ENCODE results near the gene SHANK2.

Gene SHANK2

DNA sequence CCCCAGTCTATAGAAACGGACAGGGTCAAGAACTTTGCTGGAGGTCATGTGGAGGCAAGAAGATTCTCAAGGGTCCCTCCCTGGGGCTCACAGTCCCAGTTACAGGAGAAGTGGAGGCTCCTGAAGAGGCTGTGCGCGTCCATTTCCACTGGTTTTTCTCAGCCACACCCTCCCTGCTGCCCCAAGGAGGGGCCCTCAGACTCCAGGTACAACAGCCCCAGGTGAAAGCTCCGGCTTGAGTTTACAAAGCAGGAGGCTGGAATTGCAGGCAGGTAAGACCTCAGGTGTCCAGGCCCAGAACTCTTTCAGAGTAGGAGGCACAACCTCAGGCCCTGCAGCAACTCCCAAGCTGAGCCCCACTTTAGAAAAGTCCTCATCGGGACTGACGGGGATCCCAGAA, 3.1 kb downstream of the SHANK2 start:
- no peak for DNase-seq (ENCODE audit: low read depth in 2 of 2)
- no peak overlapping the region for H3K4me3 ChIP-seq (replicated peaks in 1 of 2; ENCODE audit: low read depth in 2 of 2, low read length in 2 of 2)
- TF ChIP-seq, protein P1, sequence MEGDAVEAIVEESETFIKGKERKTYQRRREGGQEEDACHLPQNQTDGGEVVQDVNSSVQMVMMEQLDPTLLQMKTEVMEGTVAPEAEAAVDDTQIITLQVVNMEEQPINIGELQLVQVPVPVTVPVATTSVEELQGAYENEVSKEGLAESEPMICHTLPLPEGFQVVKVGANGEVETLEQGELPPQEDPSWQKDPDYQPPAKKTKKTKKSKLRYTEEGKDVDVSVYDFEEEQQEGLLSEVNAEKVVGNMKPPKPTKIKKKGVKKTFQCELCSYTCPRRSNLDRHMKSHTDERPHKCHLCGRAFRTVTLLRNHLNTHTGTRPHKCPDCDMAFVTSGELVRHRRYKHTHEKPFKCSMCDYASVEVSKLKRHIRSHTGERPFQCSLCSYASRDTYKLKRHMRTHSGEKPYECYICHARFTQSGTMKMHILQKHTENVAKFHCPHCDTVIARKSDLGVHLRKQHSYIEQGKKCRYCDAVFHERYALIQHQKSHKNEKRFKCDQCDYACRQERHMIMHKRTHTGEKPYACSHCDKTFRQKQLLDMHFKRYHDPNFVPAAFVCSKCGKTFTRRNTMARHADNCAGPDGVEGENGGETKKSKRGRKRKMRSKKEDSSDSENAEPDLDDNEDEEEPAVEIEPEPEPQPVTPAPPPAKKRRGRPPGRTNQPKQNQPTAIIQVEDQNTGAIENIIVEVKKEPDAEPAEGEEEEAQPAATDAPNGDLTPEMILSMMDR (IDR thresholded peaks at IDR 0.05; ENCODE audit: low read depth, low read length): no peak

DNA sequence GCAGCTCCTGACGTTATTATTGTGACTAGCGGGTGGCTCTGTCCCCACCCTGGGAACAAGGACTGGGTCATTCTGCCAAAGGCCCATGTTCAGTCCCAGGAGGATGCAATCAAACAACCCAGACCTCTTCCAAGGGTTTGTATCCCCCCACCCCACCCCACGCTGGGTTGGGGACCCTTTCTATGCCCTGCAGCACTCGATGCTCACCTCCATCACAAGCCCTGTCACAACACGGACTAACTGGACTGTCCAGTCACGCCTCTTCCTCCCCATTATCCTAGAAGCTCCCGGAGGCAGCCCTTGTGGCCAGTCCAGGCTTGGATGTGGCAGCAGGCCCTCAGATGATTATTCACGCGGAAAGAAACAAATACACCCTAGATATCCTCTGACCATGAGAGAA, 3.7 kb downstream of the SHANK2 start:
- TF ChIP-seq, protein P1 (IDR thresholded peaks at IDR 0.05; ENCODE audit: low read depth, low read length): no peak
- no peak overlapping the region for H3K4me3 ChIP-seq (replicated peaks in 1 of 2; ENCODE audit: low read depth in 2 of 2, low read length in 2 of 2)
- DNase-seq (ENCODE audit: low read depth in 2 of 2): no peak

DNA sequence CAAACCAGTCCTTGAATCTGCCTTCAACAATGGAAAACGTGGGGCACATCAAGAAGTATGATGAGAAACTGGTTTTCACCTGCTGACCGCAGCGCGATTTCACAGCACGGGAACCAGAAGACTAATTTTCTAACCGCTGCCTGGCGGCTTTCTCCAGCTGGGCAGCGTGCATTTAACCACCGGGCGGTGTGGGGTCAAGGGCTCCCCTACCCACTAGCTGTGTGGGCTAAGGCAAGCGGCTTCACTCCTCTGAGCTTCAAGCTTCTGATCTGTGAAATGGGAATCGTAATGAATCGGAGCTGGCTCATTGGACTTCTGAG, 4.2 kb downstream of the SHANK2 start:
- TF ChIP-seq, protein P1 (IDR thresholded peaks at IDR 0.05; ENCODE audit: low read depth, low read length): no peak
- no peak overlapping the region for H3K4me3 ChIP-seq (replicated peaks in 1 of 2; ENCODE audit: low read depth in 2 of 2, low read length in 2 of 2)
- DNase-seq (ENCODE audit: low read depth in 2 of 2): no peak

DNA sequence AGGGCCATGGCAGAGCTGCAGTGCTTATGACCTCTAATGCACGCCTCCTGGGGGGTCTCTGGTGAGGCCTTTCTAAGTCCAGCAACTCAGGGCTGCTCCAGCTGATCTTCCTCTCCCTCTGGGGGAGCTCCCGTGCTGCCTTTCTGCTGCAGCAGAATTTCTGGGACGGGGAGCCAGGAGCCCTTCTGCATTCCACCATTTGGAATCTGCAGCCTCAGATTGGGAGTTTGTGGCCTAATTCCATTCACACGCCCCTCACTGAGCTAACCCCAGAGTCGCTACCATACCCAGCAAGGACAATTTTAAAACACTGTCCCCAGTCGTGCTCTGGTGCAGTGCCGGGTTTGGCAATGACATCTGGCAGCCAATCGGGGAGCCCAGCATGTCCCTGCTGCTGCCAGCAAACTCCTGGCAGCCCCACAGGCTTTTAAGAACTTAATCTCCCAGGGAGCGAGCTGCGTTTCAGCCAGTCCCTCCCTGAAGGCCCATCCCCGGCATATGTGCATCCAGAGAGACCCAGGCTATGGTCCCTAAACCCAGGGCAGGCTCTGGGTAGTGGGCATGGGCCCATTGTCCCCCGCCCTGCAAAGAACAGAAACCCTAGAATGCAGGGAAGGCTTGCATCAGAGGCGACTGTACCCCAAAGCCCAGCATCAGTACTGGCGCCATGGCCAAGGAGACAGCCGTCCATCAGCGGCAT, 4.7 kb downstream of the SHANK2 start:
- no peak for DNase-seq (ENCODE audit: low read depth in 2 of 2)
- TF ChIP-seq, protein P1 (IDR thresholded peaks at IDR 0.05; ENCODE audit: low read depth, low read length): no peak
- no peak overlapping the region for H3K4me3 ChIP-seq (replicated peaks in 1 of 2; ENCODE audit: low read depth in 2 of 2, low read length in 2 of 2)

DNA sequence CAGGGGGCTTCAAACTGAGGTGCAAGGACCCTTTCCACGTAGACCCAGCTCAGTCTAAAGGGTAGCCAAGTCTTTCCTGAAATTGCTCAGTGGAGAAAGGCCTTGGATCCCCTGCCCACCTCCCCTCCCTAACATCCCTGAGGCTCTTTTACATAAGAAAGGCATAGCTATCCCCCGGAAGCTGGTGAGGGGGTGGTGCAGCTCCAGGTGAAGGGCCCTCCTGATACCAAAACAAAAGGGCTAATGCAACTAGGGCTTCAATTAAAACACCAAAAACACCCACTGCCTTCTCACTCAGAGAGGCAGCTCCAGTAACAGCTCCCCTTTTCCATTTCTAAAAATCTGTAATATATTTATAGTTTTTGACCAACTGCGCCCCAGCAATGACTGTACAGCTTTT, 5.8 kb downstream of the SHANK2 start:
- TF ChIP-seq, protein P1 (IDR thresholded peaks at IDR 0.05; ENCODE audit: low read depth, low read length): no peak
- H3K4me3 ChIP-seq (replicated peaks in 1 of 2; ENCODE audit: low read depth in 2 of 2, low read length in 2 of 2): no peak overlapping the region
- DNase-seq (ENCODE audit: low read depth in 2 of 2): no peak

DNA sequence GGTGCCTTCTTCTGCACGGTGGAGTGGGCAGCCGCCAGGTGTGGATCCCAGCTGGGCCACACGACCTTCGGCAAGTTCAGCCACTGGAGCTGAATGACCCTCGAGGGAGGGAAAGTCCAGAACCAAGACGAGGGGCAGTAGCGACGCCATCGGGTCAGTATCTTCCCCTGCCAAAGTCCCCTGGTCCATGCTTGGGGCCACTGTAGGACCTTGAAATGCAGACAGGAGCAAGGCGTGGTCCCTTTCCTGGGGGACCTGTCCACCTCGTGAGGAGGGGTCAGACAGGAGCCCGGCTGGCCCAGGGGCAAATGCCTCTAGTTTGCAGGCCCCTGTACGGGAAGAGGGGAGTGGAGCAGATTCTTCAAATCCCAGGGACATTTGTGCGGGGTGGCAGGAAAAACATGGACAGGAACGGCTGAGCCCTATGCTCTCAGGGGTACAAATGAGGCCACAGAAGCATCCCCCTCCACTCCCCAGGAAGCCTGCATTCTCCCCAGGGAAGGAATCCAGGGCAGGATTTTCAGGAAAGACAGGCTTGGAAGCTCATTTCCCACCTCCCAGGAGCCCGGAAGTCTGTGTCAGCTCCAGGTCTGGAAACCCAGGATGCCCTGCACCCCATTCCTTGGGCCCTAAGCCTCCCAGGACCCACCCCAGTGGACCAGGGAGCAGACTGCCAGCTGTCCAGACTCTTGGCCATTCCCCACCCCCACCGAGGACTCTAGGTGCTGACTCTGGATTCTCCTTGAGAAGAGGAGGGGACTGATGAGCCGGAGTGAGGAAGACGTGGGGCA, 6.6 kb downstream of the SHANK2 start:
- no peak for DNase-seq (ENCODE audit: low read depth in 2 of 2)
- H3K4me3 ChIP-seq (replicated peaks in 1 of 2; ENCODE audit: low read depth in 2 of 2, low read length in 2 of 2): no peak overlapping the region
- TF ChIP-seq, protein P1 (IDR thresholded peaks at IDR 0.05; ENCODE audit: low read depth, low read length): no peak
